Measurements from ENCODE around the gene PLXNA3.

The PLXNA3 gene

DNA sequence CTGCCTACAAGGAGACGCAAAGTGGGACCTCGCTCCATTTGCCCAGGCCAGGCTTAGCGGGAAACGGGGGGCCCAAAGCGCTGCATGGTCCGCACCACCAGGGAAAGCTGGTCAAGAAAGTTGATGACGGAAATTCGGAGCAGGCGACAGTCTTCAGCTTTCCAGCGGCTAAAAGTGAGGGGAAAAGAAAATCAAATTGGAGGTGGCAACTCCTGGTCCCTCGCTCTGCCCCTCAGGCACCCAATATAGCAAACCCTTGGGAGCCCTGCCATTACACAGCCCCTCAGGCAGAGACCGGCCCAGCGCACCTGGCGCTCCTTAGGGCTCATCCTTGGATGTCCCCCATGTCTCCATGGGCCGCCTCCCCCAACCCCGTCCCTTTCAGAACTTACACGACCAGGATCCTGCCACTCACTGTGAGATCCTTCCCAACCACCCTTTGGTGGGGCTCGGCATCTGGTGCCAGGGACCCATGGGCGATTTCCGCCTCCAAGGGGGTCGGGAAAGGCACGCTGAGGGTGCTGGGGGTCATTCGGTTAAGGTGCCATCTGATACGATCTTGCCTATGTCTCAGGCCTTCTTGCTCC lies 19.9 kb downstream of the PLXNA3 start:
- TF ChIP-seq, protein P1, sequence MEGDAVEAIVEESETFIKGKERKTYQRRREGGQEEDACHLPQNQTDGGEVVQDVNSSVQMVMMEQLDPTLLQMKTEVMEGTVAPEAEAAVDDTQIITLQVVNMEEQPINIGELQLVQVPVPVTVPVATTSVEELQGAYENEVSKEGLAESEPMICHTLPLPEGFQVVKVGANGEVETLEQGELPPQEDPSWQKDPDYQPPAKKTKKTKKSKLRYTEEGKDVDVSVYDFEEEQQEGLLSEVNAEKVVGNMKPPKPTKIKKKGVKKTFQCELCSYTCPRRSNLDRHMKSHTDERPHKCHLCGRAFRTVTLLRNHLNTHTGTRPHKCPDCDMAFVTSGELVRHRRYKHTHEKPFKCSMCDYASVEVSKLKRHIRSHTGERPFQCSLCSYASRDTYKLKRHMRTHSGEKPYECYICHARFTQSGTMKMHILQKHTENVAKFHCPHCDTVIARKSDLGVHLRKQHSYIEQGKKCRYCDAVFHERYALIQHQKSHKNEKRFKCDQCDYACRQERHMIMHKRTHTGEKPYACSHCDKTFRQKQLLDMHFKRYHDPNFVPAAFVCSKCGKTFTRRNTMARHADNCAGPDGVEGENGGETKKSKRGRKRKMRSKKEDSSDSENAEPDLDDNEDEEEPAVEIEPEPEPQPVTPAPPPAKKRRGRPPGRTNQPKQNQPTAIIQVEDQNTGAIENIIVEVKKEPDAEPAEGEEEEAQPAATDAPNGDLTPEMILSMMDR (IDR thresholded peaks at IDR 0.05; ENCODE audit: insufficient read depth, low read length, poor library complexity, severe bottlenecking), result no peak
- TF ChIP-seq EZH2phosphoT487 (conservative IDR thresholded peaks at IDR 0.05; ENCODE audit: low read length), result no peak
- Histone ChIP-seq H3K9me2 (replicated peaks; ENCODE audit: insufficient read depth, low read length) (no peaks in the 10 kb centered on the region), H3F3A (ENCODE audit: insufficient read depth) (peaks cover 20% of the 10 kb centered on the region), H3K79me2 (ENCODE audit: insufficient read depth, low read length) (no peaks in the 10 kb centered on the region), H2AFZ (ENCODE audit: low read depth, low read length, severe bottlenecking) (no peak overlapping the region), H3K9ac (ENCODE audit: low read length) (peak overlapping the region; percentile 78), H3K4me3 (ENCODE audit: insufficient read depth, low read length, poor library complexity, severe bottlenecking) (peak overlapping the region; percentile 71), H3K36me3 (ENCODE audit: low read length) (no peaks in the 10 kb centered on the region), H3K9me3 (ENCODE audit: insufficient read depth, low read length) (no peaks in the 10 kb centered on the region), H4K20me1 (ENCODE audit: low read depth, low read length) (no peaks in the 10 kb centered on the region), H3K27me3 (ENCODE audit: low read length) (no peaks in the 10 kb centered on the region), H3K4me2 (ENCODE audit: low read depth, low read length, poor library complexity, severe bottlenecking) (peak overlapping the region; percentile 89), H3K27ac (ENCODE audit: low read depth, low read length) (peak overlapping the region; percentile 88)

DNA sequence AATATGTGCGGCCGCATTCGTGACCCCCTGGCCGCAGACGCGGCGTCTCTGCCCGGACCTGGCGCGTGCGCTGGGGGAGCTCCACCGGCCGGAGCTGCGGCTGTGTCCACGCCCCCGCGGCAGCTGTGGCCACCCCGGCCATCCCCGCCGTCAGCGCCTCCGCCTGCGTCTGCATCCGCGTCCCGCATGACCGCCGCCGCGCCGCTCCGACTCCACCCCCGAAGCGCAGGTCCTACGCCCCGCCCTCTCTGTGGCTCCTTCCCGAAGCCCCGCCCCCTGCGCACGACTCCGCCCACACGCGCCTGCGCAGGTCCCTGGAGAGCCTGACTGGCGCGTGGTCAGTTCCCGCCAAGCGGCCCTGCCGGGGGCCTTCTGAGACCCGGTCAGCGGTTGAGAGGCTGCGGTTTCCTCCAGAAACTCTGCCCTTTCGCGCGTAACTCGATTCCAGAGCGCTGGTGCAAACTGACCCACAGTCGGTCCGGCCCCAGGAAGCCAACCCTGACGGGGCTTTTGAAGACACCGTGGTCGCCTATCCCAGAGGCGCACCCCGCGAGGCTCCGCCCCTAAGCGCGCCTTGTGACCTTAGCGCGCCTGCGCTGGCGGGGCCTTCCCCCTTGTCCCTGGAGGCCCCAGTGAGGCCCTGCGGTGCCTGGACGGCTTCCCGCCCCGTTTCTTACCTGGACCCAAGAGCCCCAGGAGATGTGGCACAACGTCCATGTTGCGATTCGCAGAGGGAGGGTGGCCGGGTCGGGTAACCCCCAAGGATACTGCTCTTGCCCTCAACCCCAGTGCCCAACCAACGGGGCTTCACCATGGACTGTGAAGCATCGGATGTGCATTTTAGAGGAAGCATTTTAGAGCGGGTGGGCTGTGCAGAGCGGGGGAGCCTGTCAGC lies 20.9 kb downstream of the PLXNA3 start, which contains the start of gene LAGE3:
TSS of gene LAGE3 (minus strand) at position 554 of the 895 bp plus-strand sequence. CDS start at position 188, 366 bp downstream.
- Histone ChIP-seq H3K27me3 (ENCODE audit: low read length) (no peaks in the 10 kb centered on the region), H3F3A (ENCODE audit: insufficient read depth) (peaks cover 28% of the 10 kb centered on the region), H3K4me3 (ENCODE audit: insufficient read depth, low read length, poor library complexity, severe bottlenecking) (peak within 1 kb of the TSS; percentile 71), H3K9ac (ENCODE audit: low read length) (peak within 1 kb of the TSS; percentile 78), H4K20me1 (ENCODE audit: low read depth, low read length) (no peaks in the 10 kb centered on the region), H3K27ac (ENCODE audit: low read depth, low read length) (peak within 1 kb of the TSS; percentile 88), H3K4me2 (ENCODE audit: low read depth, low read length, poor library complexity, severe bottlenecking) (peak within 1 kb of the TSS; percentile 89), H3K79me2 (ENCODE audit: insufficient read depth, low read length) (no peaks in the 10 kb centered on the region), H3K9me3 (ENCODE audit: insufficient read depth, low read length) (no peaks in the 10 kb centered on the region), H2AFZ (ENCODE audit: low read depth, low read length, severe bottlenecking) (no peak within 1 kb of the TSS), H3K36me3 (ENCODE audit: low read length) (no peaks in the 10 kb centered on the region), H3K9me2 (replicated peaks; ENCODE audit: insufficient read depth, low read length) (no peaks in the 10 kb centered on the region)
- TF ChIP-seq, protein P1 (IDR thresholded peaks at IDR 0.05; ENCODE audit: insufficient read depth, low read length, poor library complexity, severe bottlenecking), result no peak
- TF ChIP-seq EZH2phosphoT487 (conservative IDR thresholded peaks at IDR 0.05; ENCODE audit: low read length), result no peak

DNA sequence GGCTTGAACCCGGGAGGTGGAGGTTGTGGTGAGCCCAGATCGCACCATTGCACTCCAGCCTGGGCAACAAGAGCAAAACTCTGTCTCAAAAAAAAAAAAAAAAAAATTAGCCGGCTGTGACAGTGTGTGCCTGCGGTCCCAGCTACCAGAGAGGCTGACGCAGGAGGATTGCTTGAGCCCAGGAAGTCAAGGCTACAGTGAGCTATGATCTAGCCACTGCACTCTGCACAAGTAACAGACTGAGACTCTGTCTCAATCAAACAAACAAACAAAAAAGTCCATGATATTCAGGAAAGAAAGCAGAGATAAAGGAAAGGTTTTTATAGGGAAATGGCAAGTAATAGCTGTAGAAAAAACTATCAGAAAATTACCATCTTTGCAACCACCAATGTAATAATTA lies 23.1 kb downstream of the PLXNA3 start:
- Histone ChIP-seq H3K4me2 (ENCODE audit: low read depth, low read length, poor library complexity, severe bottlenecking) (peak overlapping the region; percentile 42), H3K9me2 (replicated peaks; ENCODE audit: insufficient read depth, low read length) (no peaks in the 10 kb centered on the region), H3K79me2 (ENCODE audit: insufficient read depth, low read length) (peaks cover 17% of the 10 kb centered on the region), H3K27ac (ENCODE audit: low read depth, low read length) (peak overlapping the region; percentile 73), H3K9ac (ENCODE audit: low read length) (peak overlapping the region; percentile 39), H3K36me3 (ENCODE audit: low read length) (no peaks in the 10 kb centered on the region), H3F3A (ENCODE audit: insufficient read depth) (peaks cover 29% of the 10 kb centered on the region), H3K27me3 (ENCODE audit: low read length) (no peaks in the 10 kb centered on the region), H3K4me3 (ENCODE audit: insufficient read depth, low read length, poor library complexity, severe bottlenecking) (no peak overlapping the region), H2AFZ (ENCODE audit: low read depth, low read length, severe bottlenecking) (no peak overlapping the region), H3K9me3 (ENCODE audit: insufficient read depth, low read length) (no peaks in the 10 kb centered on the region), H4K20me1 (ENCODE audit: low read depth, low read length) (no peaks in the 10 kb centered on the region)
- TF ChIP-seq EZH2phosphoT487 (conservative IDR thresholded peaks at IDR 0.05; ENCODE audit: low read length), result no peak
- TF ChIP-seq, protein P1 (IDR thresholded peaks at IDR 0.05; ENCODE audit: insufficient read depth, low read length, poor library complexity, severe bottlenecking), result no peak
